GM12878 (cell line): Measurements from ENCODE around the gene SWI5. TPM values are rescaled to one million over a fixed set of nuclear protein-coding genes. Genes with fewer than 3 reads are reported as not detected.

Source experiments
- ATAC-seq: fragments of 200-7000 bp; cut with Tn5 transposase; 3 replicates; pipeline ENCODE4 v1.9.1; 2020; ENCODE audit warnings: mild to moderate bottlenecking, moderate library complexity
- BruUV-seq: library from RNA; stranded (reverse); fragments of 400-500 nt; replicated peaks from 2 replicates; lab custom pipeline; 2021; lab: Mats Ljungman, UMichigan
- CTCF ChIA-PET: fragments of 300-600 bp; sonication (Branson Sonifier 250); formaldehyde crosslinking; extraction: SDS; loops from one replicate; lab custom pipeline; 2021; ENCODE audit warnings: inconsistent platforms; lab: Yijun Ruan, JAX
- POLR2A ChIA-PET: fragments of 350-600 bp; formaldehyde crosslinking; extraction: SDS; loops from one replicate; lab custom pipeline; 2021; ENCODE audit warnings: inconsistent platforms; lab: Charles Lee
- RAD21 ChIA-PET: fragments of 300-600 bp; sonication (Branson Sonifier 250); formaldehyde crosslinking; loops from one replicate; lab custom pipeline; 2023; ENCODE audit warnings: antibody characterized with exemption; ENCODE audit not compliant: unreplicated experiment; lab: Charles Lee
- SMC1A ChIA-PET: fragments of 300-600 bp; sonication (Branson Sonifier 250); formaldehyde crosslinking; loops from one replicate; lab custom pipeline; 2023; ENCODE audit not compliant: unreplicated experiment, uncharacterized antibody; lab: Charles Lee
- DNase-seq: peaks from one replicate; pipeline ENCODE4 v3.0.0-alpha.2; 2011; ENCODE audit warnings: low read depth, low spot score
- FAIRE-seq: peaks from 3 replicates; lab custom pipeline; 2011; peaks lifted over from hg19 to GRCh38; lab: Jason Lieb, UNC
- H2AFZ ChIP-seq: 2 replicates; pipeline ENCODE4 v1.6.0; 2011; ENCODE audit warnings: low read depth, low read length, control low read depth; ENCODE audit not compliant: control insufficient read depth
- H3K27ac ChIP-seq: 2 replicates; pipeline ENCODE4 v1.5.1; 2011; ENCODE audit warnings: control low read depth; ENCODE audit not compliant: control insufficient read depth, insufficient read depth
- H3K27me3 ChIP-seq, 2 experiments: replicated peaks in 1 of 2; 2 replicates each; pipeline versions ENCODE4 v1.6.0 to v1.6.1; 2011; ENCODE audit warnings: low read length in 1 of 2; ENCODE audit not compliant: control insufficient read depth in 2 of 2, insufficient read depth in 2 of 2
- H3K36me3 ChIP-seq, 2 experiments: 2 replicates each; pipeline ENCODE4 v1.5.1; 2011; ENCODE audit warnings: low read length in 1 of 2; ENCODE audit not compliant: control insufficient read depth in 2 of 2, insufficient read depth in 2 of 2
- H3K4me1 ChIP-seq: 2 replicates; pipeline ENCODE4 v1.6.1; 2011; ENCODE audit warnings: mild to moderate bottlenecking, low read length, moderate library complexity, mixed read lengths; ENCODE audit not compliant: control insufficient read depth, insufficient read depth
- H3K4me2 ChIP-seq: 2 replicates; pipeline ENCODE4 v1.6.0; 2011; ENCODE audit warnings: control low read depth; ENCODE audit not compliant: control insufficient read depth, insufficient read depth
- H3K4me3 ChIP-seq: fragments of 200-600 bp; sonication (generic); 2 replicates; pipeline ENCODE4 v1.5.1; 2016
- H3K79me2 ChIP-seq: 2 replicates; pipeline ENCODE4 v1.6.0; 2011; ENCODE audit warnings: low read length; ENCODE audit not compliant: control insufficient read depth, insufficient read depth
- H3K9ac ChIP-seq: 2 replicates; pipeline ENCODE4 v1.8.0; 2011; ENCODE audit warnings: low read length, control low read depth, mixed read lengths; ENCODE audit not compliant: control insufficient read depth, insufficient read depth
- H3K9me3 ChIP-seq: replicated peaks from 3 replicates; pipeline ENCODE4 v1.5.1; 2011; ENCODE audit warnings: mild to moderate bottlenecking, low read length; ENCODE audit not compliant: control insufficient read depth, insufficient read depth
- H4K20me1 ChIP-seq: 2 replicates; pipeline ENCODE4 v1.6.0; 2011; ENCODE audit not compliant: control insufficient read depth, insufficient read depth
- BHLHE40 ChIP-seq, 2 experiments: fragments of 450-650 bp in 1 of 2; IDR thresholded peaks; 2 replicates each; pipeline ENCODE4 v1.6.1; 2011 to 2017; ENCODE audit warnings: low read depth in 2 of 2, borderline replicate concordance in 1 of 2, improper control_type of control experiment in 1 of 2, low read length in 1 of 2, mild to moderate bottlenecking in 1 of 2
- CEBPB ChIP-seq, 2 experiments: fragments of 150-350 bp in 1 of 2; IDR thresholded peaks; 2 replicates each; pipeline ENCODE4 v1.6.1; 2012 to 2014; ENCODE audit warnings: low read depth in 2 of 2, low read length in 2 of 2, borderline replicate concordance in 1 of 2, inconsistent platforms in 1 of 2
- MEF2B ChIP-seq: fragments of 450-650 bp; IDR thresholded peaks from 2 replicates; pipeline ENCODE4 v1.6.1; 2018; ENCODE audit warnings: mild to moderate bottlenecking, moderate library complexity; ENCODE audit not compliant: partially characterized antibody, poor library complexity, severe bottlenecking
- NRF1 ChIP-seq: conservative IDR thresholded peaks from 2 replicates; pipeline ENCODE4 v1.6.1; 2011; ENCODE audit warnings: mild to moderate bottlenecking, low read depth, low read length, improper control_type of control experiment
- POLR2A ChIP-seq: IDR thresholded peaks from 2 replicates; pipeline ENCODE4 v1.6.1; 2011; ENCODE audit warnings: low read depth, mild to moderate bottlenecking, low read length
- SIN3A ChIP-seq: IDR thresholded peaks from 2 replicates; pipeline ENCODE4 v1.6.1; 2012; ENCODE audit warnings: low read depth, low read length, improper control_type of control experiment
- WGBS: methylation state at CpG from one replicate; pipeline ENCODE4 v1.1.6; 2016; ENCODE audit warnings: low lambda C conversion rate; ENCODE audit not compliant: insufficient replicate concordance, insufficient coverage; ENCODE audit errors: missing lambda C conversion rate; 5-methylcytosine and 5-hydroxymethylcytosine counted together
- in situ Hi-C: fragments of 300-500 bp; cut with MboI; formaldehyde crosslinking; loops from 9 replicates; pipeline ENCODE4 v1.14.3; 2018; ENCODE audit warnings: mixed read lengths
- intact Hi-C: fragments of 100-400 bp; cut with micrococcal nuclease; formaldehyde crosslinking; loops from one replicate; pipeline ENCODE4 v1.14.2; 2022; ENCODE audit not compliant: unreplicated experiment
- polyA plus RNA-seq, 11 experiments: library from polyadenylated mRNA; depleted of rRNA in 4 of 11; unstranded in 6 of 11; stranded (reverse) in 5 of 11; fragments of >200 nt; fragmentation: Nextera tagmentation in 4 of 11; fragmentation: Illumina TruSeq in 1 of 11; extraction: Ambion mirVana in 4 of 11; extraction: Trizol in 1 of 11; gene quantifications; 1 replicate in 1 of 11; 2 replicates in 10 of 11; pipeline versions ENCODE4 v1.2.1 to v1.2.3, GENCODE V29; 2011 to 2016; ENCODE audit warnings: inconsistent platforms in 2 of 11, missing spikeins in 2 of 11, low read depth in 1 of 11
- total RNA-seq, 4 experiments: library from RNA; depleted of rRNA in 3 of 4; stranded (reverse); fragments of >200 nt in 3 of 4; fragmentation: Illumina TruSeq in 1 of 4; extraction: Trizol in 1 of 4; gene quantifications; 2 replicates each; pipeline versions ENCODE4 v1.2.1 to v1.2.3, GENCODE V29; 2013 to 2021

The SWI5 gene
- total and polyA plus RNA-seq, 10 of the 15 experiments (the other 5 are each of a cell fraction or from before 2014, with no cell fraction given): 13.3 to 36.2 (median 18.1) TPM

DNA sequence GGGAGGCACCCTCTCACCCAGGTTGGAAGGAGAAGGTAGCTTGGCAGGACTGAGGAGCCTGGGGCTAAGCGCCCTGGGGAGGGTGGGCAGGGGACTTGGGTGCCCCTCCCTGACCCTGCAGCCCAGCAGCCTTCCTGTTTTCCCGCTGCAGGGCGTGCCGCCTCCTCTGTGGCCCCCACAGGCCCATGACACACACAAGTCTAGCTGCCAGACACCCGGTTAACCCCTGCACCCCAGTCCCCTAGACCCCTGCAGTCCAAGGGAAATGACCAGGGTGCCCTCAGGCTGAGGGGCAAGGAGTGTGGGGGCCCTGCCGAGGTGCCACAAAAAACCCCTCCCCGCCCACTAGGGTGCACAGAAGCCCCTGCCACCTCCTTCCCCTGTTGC, 33.3 kb upstream of the SWI5 start:
- no peak for FAIRE-seq
- H3K9ac ChIP-seq: no peak overlapping the region

DNA sequence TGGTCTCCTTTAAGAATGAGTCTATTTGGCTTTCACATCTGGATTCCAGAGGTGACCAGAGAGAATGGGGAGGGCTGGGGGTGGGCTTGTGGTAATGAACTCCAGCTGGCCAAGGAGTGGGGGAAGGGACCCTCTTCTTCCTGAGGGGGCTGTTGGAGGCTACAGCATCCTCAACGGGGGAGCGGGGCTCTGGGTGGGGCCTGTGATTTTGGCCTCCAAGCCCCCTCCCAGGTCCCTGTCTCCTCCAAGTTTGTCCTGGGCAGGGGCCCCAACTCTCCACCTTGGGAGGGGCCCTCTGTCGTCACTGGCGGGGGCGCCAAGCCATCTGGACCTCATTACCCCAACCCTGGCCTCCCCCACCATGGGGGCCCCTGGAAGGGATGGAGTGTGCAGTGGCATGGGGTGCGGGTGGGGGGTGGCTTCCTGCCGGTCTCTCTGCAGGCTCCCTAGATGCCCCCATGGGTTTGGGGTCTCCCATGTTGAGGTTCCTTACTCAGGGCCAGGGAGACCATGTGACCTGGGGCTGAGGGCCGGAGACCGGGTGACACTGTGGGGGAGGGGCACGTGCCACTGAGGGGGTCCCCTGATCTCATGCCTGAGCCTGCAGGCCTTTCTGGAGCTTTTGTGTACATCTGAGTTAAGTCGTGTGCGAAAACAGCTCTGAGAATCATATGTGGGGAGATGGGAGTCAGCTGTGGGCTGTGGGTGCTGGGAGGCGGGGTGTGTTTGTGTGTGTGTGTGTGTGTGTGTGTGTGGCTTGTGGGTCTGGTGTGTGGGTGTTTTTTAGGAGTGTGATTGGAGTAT, 32.7 kb upstream of the SWI5 start:
- TF ChIP-seq NRF1 (no peak), SIN3A (no peak), BHLHE40 (IDR thresholded peaks at IDR 0.05; ENCODE audit: borderline replicate concordance in 1 of 2, low read depth in 2 of 2, low read length in 1 of 2) (peak in 1 of 2 experiments; percentile 36; a peak in 1 of 4 replicates), CEBPB (IDR thresholded peaks at IDR 0.05; ENCODE audit: borderline replicate concordance in 1 of 2, low read depth in 2 of 2, low read length in 2 of 2) (no peak)
- no peaks in the 10 kb centered on the region for H3K79me2 ChIP-seq
- no peak overlapping the region for H3K27ac ChIP-seq
- H3K9me3 ChIP-seq: no peaks in the 10 kb centered on the region
- in situ Hi-C loops (no loop called here), intact Hi-C loops (no loop called here)
- FAIRE-seq (no peak), DNase-seq (no peak), ATAC-seq (no peak)
- H3K4me2 ChIP-seq: no peak overlapping the region
- no peak overlapping the region for H3K9ac ChIP-seq
- no peak overlapping the region for H2AFZ ChIP-seq
- ChIA-PET SMC1A (no interaction called here), RAD21 (no interaction called here), CTCF (no interaction called here), POLR2A (no interaction called here)
- H3K4me3 ChIP-seq: no peak overlapping the region
- H3K4me1 ChIP-seq: no peaks in the 10 kb centered on the region
- BruUV-seq: no TSS peak
- no peaks in the 10 kb centered on the region for H4K20me1 ChIP-seq
- no peaks in the 10 kb centered on the region for H3K36me3 ChIP-seq
- no peaks in the 10 kb centered on the region for H3K27me3 ChIP-seq
- WGBS: 28% methylated on average over 12 of the region's 13 CpGs

More for the DNA sequence above, 33.3 kb upstream of the SWI5 start:
- RAD21 ChIA-PET: no interaction called here
- Histone ChIP-seq H3K27me3 (no peaks in the 10 kb centered on the region), H3K27ac (no peak overlapping the region), H3K79me2 (no peaks in the 10 kb centered on the region), H3K9me3 (no peaks in the 10 kb centered on the region), H2AFZ (no peak overlapping the region), H3K4me3 (no peak overlapping the region), H4K20me1 (no peaks in the 10 kb centered on the region), H3K4me1 (no peaks in the 10 kb centered on the region), H3K36me3 (no peaks in the 10 kb centered on the region), H3K4me2 (no peak overlapping the region)
- POLR2A ChIA-PET: no interaction called here
- in situ Hi-C loops: no loop called here
- DNase-seq (no peak), ATAC-seq (no peak)
- intact Hi-C loops: no loop called here
- no peak for TF ChIP-seq POLR2A
- no peak for TF ChIP-seq MEF2B
- SMC1A ChIA-PET: no interaction called here
- CTCF ChIA-PET: no interaction called here
- no TSS peak for BruUV-seq
- WGBS: 12% methylated on average over 6 of the region's 7 CpGs
